Spleen (tissue), 7 donors: Measurements from ENCODE around the gene MUC16.

Source experiments
- POLR2A ChIP-seq, 3 donors: fragments of 450-650 bp; IDR thresholded peaks; one replicate each; pipeline ENCODE4 v1.5.1; 2017; ENCODE audit warnings: antibody characterized with exemption in 3 of 3, mild to moderate bottlenecking in 1 of 3
- POLR2AphosphoS5 ChIP-seq, 3 donors: sonication (generic); formaldehyde crosslinking; IDR thresholded peaks; one replicate each; pipeline ENCODE4 v1.5.1; 2017; ENCODE audit warnings: antibody characterized with exemption in 3 of 3
- TF ChIP-seq, protein P1 (sequence below), 11 experiments: fragments of 200-600 bp in 7 of 11; fragments of 450-650 bp in 4 of 11; sonication (generic) in 4 of 11; IDR thresholded peaks in 8 of 11; conservative IDR thresholded peaks in 3 of 11; 1 replicate in 7 of 11; 2 replicates in 4 of 11; pipeline versions ENCODE4 v1.4.0 to v1.8.0; 2016 to 2021; ENCODE audit warnings: antibody characterized with exemption in 11 of 11, inconsistent platforms in 4 of 11, mild to moderate bottlenecking in 1 of 11
- donor health status: DM: no; HTN: no; CAD: no; lungs with moderate emphysema.
- donor health status: DM: no; HTN: no; CAD: no.
- donor health status: DM: no; HTN: no; CAD: no.

DNA sequence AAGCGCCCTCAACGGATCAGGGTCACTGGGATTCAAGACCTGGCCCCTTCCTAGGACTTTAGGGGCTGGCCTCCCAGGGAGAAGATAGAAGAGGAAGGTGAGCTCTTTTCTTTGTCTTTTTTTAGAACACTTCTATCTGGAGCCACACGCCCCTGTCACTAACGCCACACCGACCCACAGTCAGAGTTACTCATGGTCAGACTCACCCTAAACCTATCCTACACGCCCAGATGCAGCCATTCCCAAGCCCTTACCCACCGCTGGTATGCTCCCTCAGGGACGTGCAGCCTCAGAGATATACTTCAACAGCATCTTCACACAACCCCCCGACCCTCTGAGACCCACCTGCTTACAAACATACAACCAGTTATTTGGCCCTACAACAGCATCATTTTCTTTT, 29.9 kb upstream of the MUC16 start:
- TF ChIP-seq POLR2AphosphoS5 (IDR thresholded peaks at IDR 0.05) = no peak
- TF ChIP-seq, protein P1, sequence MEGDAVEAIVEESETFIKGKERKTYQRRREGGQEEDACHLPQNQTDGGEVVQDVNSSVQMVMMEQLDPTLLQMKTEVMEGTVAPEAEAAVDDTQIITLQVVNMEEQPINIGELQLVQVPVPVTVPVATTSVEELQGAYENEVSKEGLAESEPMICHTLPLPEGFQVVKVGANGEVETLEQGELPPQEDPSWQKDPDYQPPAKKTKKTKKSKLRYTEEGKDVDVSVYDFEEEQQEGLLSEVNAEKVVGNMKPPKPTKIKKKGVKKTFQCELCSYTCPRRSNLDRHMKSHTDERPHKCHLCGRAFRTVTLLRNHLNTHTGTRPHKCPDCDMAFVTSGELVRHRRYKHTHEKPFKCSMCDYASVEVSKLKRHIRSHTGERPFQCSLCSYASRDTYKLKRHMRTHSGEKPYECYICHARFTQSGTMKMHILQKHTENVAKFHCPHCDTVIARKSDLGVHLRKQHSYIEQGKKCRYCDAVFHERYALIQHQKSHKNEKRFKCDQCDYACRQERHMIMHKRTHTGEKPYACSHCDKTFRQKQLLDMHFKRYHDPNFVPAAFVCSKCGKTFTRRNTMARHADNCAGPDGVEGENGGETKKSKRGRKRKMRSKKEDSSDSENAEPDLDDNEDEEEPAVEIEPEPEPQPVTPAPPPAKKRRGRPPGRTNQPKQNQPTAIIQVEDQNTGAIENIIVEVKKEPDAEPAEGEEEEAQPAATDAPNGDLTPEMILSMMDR (IDR thresholded peaks at IDR 0.05 in 8 of 11, conservative IDR thresholded peaks at IDR 0.05 in 3 of 11) = no peak
- no peak for TF ChIP-seq POLR2A (IDR thresholded peaks at IDR 0.05)
